Putamen (tissue), 1 donor: Measurements from ENCODE around the gene WNT3.

Experiments used
- DNase-seq: peaks from one replicate; pipeline ENCODE4 v3.0.0-alpha.2; 2016; ENCODE audit warnings: low spot score

WNT3 gene

DNA sequence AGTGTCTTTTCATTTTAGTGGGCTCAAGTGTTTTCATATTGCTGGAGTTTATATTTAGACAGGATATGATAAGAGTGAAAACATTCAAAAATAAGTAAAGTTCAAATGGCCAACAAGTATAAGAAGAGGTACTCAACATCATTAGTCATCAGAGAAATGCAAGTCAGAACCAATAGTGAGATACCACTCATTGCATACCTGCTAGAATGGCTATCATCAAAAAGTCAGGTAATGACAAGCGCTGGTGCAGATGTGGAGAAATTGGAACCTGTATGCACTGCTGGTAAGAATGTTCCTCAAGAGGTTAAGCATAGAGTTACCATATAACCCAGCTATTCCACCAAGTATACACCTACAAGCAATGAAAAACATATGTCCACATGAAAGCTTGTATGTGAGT is 87.8 kb downstream of the WNT3 start:
- DNase-seq = no peak

DNA sequence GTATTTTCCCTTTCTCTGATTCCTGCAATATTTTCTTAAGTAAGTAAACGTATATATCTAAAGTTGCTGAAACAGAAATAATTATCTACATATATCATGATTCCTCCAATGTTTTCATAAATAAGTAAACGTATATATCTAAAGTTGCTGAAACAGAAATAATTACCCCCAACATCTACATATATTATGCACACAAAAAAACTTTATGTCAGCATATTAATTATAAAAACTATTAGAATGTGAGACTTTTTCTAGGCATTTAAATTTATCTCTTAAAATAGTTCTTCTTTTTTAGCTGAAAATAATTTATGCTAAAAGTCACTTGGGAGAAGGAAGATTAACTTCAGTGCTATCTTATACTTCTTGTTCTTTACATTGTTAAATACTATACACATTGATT is 88.5 kb downstream of the WNT3 start:
- DNase-seq = no peak

- no peak for DNase-seq
These were observed 90.7 kb downstream of the WNT3 start for GRCh38 chr17:46727572-46728348.

DNA sequence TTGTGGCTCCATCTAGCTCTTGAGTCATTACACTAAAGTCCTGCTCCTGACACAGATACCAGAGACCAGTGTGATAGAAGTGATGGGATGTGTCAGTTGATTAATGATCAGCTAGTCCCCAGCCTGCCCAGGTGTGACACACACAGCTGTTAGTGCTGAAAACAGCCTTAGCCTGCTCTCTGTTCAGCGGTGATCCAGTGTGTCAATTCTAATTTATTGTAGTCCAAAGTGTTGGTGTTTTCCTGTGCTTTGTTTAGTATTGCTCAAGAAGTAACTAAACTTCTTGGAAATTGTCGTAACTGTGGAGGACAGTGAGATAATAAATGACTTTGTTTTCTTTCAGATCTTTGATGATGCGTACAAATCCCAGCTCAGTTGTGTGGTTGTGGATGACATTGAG is 92.3 kb downstream of the WNT3 start:
- DNase-seq = no peak

DNA sequence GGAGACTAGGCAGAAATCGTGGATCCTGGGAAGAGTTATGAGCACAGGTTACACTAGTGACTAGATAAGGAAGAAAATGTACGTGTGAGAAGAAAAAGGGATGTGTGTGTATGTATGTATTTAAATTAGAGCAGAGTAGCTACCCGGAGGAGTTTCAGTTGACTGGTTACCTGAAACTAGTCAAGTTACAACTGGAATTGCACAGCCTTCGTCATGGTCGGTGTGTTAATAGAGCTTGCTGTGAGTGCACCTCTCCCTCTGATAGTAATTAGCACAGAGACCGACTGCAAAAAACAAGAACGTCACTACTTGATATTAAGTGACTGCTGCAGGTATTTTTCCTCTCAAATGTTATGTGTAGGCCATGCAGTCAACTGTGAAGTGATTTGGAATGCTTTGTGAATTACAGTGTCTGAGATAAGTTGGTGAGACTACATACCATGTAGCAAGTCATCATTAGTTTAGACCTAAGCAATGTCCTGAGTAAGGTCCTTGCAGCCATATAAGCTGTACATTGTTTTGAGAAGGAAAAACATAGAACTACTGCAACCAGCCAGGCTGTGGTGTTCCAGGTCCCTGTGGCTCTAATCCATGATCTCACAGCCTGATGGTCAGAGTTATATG is 95.7 kb downstream of the WNT3 start:
- no peak for DNase-seq

DNA sequence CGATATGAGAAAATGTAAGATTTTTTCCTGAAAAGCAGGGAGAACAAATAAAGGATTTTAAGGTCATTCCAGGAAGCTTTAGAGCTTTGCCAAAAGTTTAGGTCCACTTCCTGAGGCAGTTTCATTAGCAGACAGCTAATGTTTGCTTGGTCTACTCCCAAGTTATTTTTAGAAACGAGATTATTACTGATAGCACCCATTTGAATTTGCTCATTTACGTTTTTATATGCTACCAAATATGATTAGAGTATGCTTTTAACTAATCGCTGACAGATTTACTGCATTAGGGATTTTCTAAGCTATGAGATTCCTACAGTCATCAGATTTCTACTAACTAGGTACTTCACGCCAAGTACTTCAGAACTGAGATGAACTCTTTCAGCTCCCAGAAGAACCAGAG is 98.1 kb downstream of the WNT3 start:
- no peak for DNase-seq

- no peak for DNase-seq
These were observed 98.6 kb downstream of the WNT3 start for GRCh38 chr17:46719891-46720290.

DNA sequence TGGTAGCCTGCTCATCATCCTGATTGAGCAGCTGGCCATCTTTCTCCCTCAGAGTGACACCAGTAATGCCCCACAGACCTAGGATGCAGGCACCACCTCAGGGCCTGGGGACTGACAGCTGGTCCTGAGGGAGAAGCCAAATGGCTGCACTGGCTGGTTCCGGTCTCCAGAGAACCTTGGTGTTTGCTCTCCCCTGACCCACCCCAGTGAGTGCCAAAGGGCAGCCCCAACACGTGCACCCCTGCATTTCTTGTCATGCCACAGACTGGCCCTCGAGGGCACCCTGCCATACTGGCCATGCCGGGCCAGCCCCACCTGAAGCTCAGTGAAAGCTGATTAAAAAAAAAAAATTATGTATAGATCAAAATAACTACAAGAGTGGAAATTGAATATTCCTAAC is 100.5 kb downstream of the WNT3 start:
- DNase-seq = no peak
